Stimulated activated memory B cell treated with anti-CD40 and anti-IgM and Interleukin-4, amounts not matched to agents 10 μg/mL and 1 μg/mL and 100 μg/mL, for 72 hours (primary cell): ENCODE results near the gene MASP2.
"Not testable (repeated sequence)": the region's sequence is repeated elsewhere in the genome, so short reads cannot be mapped to it uniquely, and the experiment has no call there.

Experiments used
- ATAC-seq: fragments of 150-1000 bp; cut with Tn5 transposase; 2 replicates; pipeline ENCODE4 v1.10.0; 2021
- H3K27ac Mint-ChIP-seq: one replicate; pipeline ENCODE4 v1.8.0; 2022; ENCODE audit warnings: mild to moderate bottlenecking, mixed read lengths
- H3K27me3 Mint-ChIP-seq: one replicate; pipeline ENCODE4 v1.8.0; 2022; ENCODE audit warnings: mixed read lengths
- H3K36me3 Mint-ChIP-seq: one replicate; pipeline ENCODE4 v1.8.0; 2022; ENCODE audit warnings: mixed read lengths
- H3K4me1 Mint-ChIP-seq: one replicate; pipeline ENCODE4 v1.8.0; 2022; ENCODE audit warnings: mixed read lengths
- H3K4me3 Mint-ChIP-seq: one replicate; pipeline ENCODE4 v1.8.0; 2022; ENCODE audit warnings: mild to moderate bottlenecking, moderate library complexity, mixed read lengths
- H3K9me3 Mint-ChIP-seq: one replicate; pipeline ENCODE4 v1.8.0; 2022; ENCODE audit warnings: mixed read lengths

Gene MASP2

DNA sequence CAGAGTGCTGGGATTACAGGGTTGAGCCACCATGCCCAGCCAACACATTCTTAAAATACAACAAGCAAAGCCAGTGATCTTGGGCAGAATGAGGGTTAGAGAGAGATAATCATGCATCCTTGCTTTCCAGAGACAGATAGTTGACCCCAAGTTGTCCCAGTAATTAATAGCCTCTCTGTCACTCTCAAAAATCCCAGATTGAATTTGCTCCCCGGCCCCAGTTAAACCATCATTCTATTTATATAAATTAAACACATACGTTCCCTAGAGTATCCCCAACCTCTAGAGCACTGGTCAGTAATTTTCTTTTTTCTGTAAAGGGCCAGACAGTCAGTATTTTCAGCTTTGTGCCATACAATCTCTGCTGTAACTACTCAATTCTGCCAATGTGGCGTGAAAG is 50.9 kb downstream of the MASP2 start:
- Mint-ChIP-seq H3K36me3 (peaks cover 6% of the 10 kb centered on the region), H3K27ac (no peak overlapping the region), H3K4me3 (no peak overlapping the region), H3K27me3 (no peaks in the 10 kb centered on the region), H3K4me1 (no peaks in the 10 kb centered on the region), H3K9me3 (peaks cover 6% of the 10 kb centered on the region)
- no peak for ATAC-seq

DNA sequence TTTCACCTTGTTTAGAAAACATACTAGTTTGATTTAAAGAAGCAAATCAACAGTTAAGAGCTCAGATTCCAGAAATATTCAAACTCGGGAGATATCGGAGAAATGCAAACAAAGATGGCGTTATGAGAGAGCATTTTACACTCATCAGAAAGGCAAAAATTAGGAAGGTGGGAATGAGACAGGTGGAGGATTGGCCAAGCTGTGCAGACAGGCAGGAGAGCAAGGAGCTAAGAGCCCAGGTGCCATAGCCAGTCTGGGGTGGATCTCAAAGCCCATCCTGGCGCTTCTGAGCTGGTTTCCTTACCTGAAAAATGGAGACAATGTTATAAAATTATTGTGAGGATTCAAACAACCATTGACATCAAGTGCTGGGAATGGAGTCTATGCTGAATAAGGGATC is 54.2 kb downstream of the MASP2 start:
- Mint-ChIP-seq H3K36me3 (no peaks in the 10 kb centered on the region), H3K4me3 (no peak overlapping the region), H3K27me3 (peaks cover 4% of the 10 kb centered on the region), H3K27ac (no peak overlapping the region), H3K9me3 (peaks cover under 1% of the 10 kb centered on the region), H3K4me1 (peaks cover 3% of the 10 kb centered on the region)
- no peak for ATAC-seq

DNA sequence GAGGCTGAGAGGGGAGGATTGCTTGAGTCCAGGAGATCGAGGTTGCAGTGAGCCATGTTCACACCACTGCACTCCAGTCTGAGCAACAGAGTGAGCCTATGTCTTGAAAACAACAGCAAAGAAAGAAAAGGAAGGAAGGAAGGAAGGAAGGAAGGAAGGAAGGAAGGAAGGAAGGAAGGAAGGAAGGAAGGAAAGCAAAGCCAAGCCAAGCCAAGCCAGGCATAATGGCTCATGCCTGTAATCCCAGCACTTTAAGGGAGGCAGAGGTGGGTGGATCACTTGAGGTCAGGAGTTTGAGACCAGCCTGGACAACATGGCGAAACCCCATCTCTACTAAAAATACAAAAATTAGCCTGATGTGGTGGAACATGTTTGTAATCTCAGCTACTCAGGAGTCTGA is 55.0 kb downstream of the MASP2 start:
- not testable (repeated sequence) for H3K4me3 Mint-ChIP-seq, H3K9me3 Mint-ChIP-seq, H3K36me3 Mint-ChIP-seq, ATAC-seq, H3K27ac Mint-ChIP-seq
- Mint-ChIP-seq H3K4me1 (peaks cover 11% of the 10 kb centered on the region), H3K27me3 (peaks cover 12% of the 10 kb centered on the region)

DNA sequence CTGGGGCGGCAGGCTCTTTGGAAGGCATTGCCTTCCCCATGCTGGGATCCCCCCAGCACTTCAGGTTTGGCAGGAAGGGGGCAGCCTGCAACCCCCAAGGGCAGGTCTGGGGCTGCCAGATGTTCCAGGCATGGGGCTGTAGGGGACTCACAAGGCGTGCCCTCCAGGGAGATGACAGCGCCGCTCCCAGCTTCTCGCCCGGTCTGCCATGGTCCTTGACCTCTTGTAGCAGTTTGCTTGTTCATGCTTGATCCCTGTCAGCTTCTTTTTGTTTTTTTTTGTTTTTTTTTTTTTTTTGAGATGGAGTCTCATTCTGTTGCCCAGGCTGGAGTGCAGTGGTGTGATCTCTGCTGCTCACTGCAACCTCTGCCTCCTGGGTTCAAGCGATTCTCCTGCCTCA is 56.2 kb downstream of the MASP2 start:
- no peak overlapping the region for H3K27ac Mint-ChIP-seq
- no peaks in the 10 kb centered on the region for H3K36me3 Mint-ChIP-seq
- ATAC-seq = no peak
- peaks cover 23% of the 10 kb centered on the region for H3K4me1 Mint-ChIP-seq
- peaks cover 15% of the 10 kb centered on the region for H3K27me3 Mint-ChIP-seq
- H3K9me3 Mint-ChIP-seq = peaks cover 3% of the 10 kb centered on the region
- H3K4me3 Mint-ChIP-seq = no peak overlapping the region

DNA sequence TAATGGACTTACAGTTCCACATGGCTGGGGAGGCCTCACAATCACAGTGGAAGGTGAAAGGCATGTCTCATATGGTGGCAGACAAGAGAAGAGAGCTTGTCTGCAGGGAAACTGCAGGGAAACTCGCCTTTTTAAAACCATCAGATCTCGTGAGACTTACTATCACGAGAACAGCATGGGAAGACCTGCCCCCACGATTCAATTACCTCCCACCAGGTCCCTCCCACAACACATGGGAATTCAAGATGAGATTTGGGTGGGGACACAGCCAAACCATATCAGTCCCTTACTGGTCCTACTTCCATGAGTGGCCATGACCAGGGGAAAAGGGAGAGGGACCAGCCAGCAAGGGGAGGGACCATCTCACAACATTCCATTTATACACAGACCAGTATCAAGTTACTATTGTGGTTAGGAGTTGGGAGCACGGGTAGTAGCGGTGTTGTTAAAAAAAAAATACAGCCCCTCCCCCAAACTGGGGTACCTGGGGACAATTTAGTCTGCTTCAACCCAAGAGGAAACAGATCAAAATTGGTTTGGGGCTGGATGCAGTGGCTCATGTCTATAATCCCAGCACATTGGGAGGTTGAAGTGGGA is 57.0 kb downstream of the MASP2 start:
- ATAC-seq, H3K4me3 Mint-ChIP-seq, H3K27ac Mint-ChIP-seq, H3K36me3 Mint-ChIP-seq, H3K9me3 Mint-ChIP-seq: not testable (repeated sequence)
- H3K27me3 Mint-ChIP-seq = peaks cover 15% of the 10 kb centered on the region
- peaks cover 31% of the 10 kb centered on the region for H3K4me1 Mint-ChIP-seq

DNA sequence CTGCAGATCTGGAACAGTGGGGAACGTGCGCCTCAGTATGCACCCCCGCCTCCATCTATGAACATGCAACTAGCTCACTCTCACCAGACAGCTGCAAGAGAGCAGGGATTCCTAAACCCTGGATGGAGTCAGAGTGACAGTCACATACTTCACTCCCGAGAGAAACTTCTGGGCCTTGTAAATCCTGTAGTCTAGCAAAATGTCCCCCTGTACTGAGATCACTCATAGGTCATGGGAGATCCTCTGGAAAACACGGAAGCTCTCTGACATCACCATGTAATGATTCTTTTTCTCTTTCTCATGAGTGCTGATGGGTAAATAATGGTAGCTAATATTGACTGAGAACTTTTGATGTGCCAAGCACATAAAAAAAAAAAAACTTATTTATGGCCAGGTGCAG is 57.9 kb downstream of the MASP2 start:
- H3K36me3 Mint-ChIP-seq = no peaks in the 10 kb centered on the region
- peaks cover 19% of the 10 kb centered on the region for H3K27me3 Mint-ChIP-seq
- no peak overlapping the region for H3K27ac Mint-ChIP-seq
- peaks cover 33% of the 10 kb centered on the region for H3K4me1 Mint-ChIP-seq
- peaks cover 3% of the 10 kb centered on the region for H3K9me3 Mint-ChIP-seq
- ATAC-seq = no peak
- H3K4me3 Mint-ChIP-seq = no peak overlapping the region

DNA sequence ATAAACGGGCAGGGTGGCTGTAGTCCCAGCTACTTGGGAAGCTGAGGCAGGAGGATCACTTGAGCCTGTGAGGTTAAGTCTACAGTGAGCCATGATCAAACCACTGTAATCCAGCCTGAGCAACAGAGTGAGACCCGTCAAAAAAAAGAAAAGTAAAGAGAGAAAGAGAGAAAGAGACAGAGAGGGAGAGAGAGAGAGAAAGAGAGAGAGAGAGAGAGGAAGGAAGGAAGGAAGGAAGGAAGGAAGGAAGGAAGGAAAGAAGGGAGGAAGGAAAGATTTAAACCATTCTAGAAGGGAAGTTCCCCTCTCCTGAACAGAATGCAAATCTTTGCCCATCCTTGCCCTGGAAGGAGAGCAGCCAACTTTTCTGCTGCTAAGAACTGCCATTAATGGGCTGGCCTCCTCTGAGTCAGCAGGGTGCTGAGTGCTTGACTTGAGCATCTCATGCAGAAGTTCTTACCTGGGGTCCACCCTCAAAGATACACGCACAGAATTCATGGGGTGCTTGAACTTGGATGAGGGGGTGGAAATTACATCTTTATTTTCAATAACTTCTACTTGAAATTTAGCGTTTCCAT is 59.1 kb downstream of the MASP2 start:
- Mint-ChIP-seq H3K4me1 (peaks cover 33% of the 10 kb centered on the region), H3K27me3 (peaks cover 31% of the 10 kb centered on the region), H3K36me3 (no peaks in the 10 kb centered on the region), H3K27ac (no peak overlapping the region), H3K9me3 (peaks cover 3% of the 10 kb centered on the region), H3K4me3 (no peak overlapping the region)
- ATAC-seq = no peak

DNA sequence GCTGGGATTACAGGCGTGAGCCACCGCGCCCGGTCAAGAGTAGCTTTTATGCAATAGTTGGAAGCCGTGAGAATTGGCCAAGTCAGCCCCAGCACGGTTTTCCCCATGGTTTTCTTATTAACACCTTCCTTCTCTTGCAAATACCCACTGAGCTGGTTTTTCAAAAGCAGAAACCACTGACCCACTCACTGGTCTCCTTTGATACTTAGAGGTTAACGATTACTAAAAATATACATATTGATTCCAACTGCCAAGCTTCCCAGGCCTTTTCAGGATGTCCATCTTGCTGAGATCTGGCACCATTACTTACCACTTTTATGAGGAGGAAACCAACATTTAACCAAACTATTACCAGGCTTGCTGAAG is 60.5 kb downstream of the MASP2 start:
- Mint-ChIP-seq H3K36me3 (no peaks in the 10 kb centered on the region), H3K9me3 (peaks cover 3% of the 10 kb centered on the region), H3K4me1 (peaks cover 33% of the 10 kb centered on the region), H3K27me3 (peaks cover 41% of the 10 kb centered on the region), H3K27ac (peak overlapping the region; percentile 80), H3K4me3 (no peak overlapping the region)
- peak; percentile 57 for ATAC-seq

DNA sequence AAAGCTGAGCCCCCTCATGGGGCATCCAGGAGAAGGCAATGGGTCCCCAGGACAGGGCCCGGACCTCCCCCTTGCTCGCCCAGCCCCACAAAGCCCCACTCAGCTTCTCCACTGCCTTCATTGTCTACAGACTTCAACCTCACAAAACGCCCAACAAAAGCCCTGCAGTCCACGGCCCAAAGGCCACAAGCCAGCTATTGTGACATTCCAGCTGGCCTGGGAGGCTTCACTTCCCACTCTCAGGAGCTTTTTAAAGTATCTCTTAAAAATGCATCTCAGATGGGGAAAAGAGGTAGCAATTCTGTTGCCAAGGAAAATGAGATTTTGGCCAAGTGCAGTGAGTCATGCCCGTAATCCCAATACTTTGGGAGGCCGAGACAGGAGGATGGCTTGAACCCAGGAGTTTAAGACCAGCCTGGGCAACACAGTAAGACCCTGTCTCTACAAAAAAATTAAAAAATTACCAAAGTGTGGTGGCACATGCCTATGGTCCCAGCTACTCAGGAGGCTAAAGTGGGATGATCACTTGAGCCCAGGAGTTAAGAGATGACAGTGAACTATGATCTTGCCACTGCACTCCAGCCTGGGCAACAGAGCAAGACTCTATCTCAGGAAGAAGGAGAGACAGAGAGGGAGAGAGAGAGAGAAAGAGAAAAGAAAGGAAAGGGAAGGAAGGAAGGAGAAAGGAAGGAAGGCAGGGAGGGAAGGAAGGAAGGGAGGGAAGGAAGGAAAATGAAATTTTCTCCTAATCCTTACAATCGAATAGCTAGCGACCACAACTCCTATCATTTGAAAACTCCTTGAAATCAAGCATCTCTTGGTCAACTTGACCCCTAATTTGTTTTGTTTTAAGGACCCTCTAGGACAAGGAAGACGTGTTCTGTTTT is 66.0 kb downstream of the MASP2 start:
- no peak for ATAC-seq
- H3K4me3 Mint-ChIP-seq = no peak overlapping the region
- H3K4me1 Mint-ChIP-seq = peaks cover 27% of the 10 kb centered on the region
- no peaks in the 10 kb centered on the region for H3K36me3 Mint-ChIP-seq
- H3K27me3 Mint-ChIP-seq = peaks cover 70% of the 10 kb centered on the region
- H3K9me3 Mint-ChIP-seq = no peaks in the 10 kb centered on the region
- peak overlapping the region; percentile 15 for H3K27ac Mint-ChIP-seq

DNA sequence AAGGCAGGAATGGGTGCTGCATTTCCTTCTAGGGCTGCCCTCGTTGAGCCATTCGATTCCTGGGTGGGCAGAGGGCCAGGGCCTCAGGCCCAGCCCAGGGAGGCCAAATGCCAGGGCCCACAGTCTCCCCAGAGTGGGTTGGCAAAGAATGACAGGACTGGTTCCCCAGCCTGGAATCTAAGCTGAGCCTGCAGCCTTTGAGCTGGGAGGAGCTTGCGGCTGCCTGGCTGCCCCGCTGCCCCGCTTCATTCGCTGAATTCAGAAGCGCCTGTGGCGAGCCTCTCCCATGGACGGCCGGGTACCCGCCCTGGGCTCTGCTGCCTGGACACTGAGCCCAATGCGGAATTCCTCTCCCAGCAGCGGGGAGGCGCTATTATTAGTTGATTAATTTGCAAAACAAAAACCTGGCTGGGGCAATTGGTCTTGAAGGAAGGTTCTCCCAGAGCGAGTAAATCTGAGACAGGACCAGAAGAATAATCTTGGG is 66.9 kb downstream of the MASP2 start:
- peaks cover 70% of the 10 kb centered on the region for H3K27me3 Mint-ChIP-seq
- ATAC-seq = no peak
- H3K9me3 Mint-ChIP-seq = no peaks in the 10 kb centered on the region
- H3K4me1 Mint-ChIP-seq = peaks cover 17% of the 10 kb centered on the region
- no peak overlapping the region for H3K27ac Mint-ChIP-seq
- H3K36me3 Mint-ChIP-seq = no peaks in the 10 kb centered on the region
- H3K4me3 Mint-ChIP-seq = no peak overlapping the region

DNA sequence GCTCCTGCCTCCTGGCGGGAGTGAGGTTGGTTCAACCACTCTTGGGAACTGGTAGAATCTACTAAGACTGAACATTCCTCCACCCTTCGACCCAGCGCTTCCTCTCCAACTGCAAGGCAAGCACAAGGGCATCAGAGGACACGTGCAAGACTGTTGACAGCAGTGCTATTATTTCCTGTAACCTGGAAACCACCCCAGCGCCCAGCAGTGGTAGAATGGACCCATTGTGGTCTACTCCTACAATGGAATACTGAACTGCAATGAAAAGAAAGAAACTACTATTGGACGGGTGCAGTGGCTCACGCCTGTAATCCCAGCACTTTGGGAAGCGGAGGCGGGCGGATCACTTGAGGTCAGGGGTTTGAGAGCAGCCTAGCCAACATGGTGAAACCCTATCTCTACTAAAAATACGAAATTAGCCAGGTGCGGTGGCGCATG is 67.5 kb downstream of the MASP2 start:
- H3K36me3 Mint-ChIP-seq = no peaks in the 10 kb centered on the region
- no peak for ATAC-seq
- no peaks in the 10 kb centered on the region for H3K9me3 Mint-ChIP-seq
- H3K27me3 Mint-ChIP-seq = peaks cover 70% of the 10 kb centered on the region
- no peak overlapping the region for H3K27ac Mint-ChIP-seq
- no peak overlapping the region for H3K4me3 Mint-ChIP-seq
- peaks cover 15% of the 10 kb centered on the region for H3K4me1 Mint-ChIP-seq

DNA sequence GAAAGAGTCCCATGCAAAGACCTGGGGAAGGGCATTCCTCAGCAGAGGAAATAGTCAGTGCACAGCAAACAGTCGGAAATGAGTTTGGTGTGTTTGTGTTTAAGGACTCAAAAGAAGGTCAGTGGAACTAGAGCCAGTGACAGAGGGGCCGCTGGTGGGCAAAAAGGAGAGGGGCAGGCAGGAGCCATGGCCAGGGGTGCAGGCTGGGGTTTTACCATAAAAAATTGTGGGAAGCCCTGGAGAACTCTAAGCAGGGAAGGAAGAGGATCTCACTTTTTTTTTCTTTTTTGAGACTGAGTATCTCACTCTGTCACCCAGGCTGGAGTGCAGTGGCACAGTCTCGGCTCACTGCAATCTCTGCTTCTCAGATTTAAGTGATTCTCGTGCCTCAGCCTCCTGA is 68.3 kb downstream of the MASP2 start:
- no peaks in the 10 kb centered on the region for H3K9me3 Mint-ChIP-seq
- H3K4me3 Mint-ChIP-seq = no peak overlapping the region
- ATAC-seq = no peak
- H3K27ac Mint-ChIP-seq = no peak overlapping the region
- H3K36me3 Mint-ChIP-seq = no peaks in the 10 kb centered on the region
- peaks cover 15% of the 10 kb centered on the region for H3K4me1 Mint-ChIP-seq
- peaks cover 62% of the 10 kb centered on the region for H3K27me3 Mint-ChIP-seq
